ENCODE results near the gene RBP2. TPM values are rescaled to one million over a fixed set of nuclear protein-coding genes. Genes with fewer than 3 reads are reported as not detected.

Gene RBP2
- polyA plus RNA-seq, 2 of the 4 experiments (the other 2 are of a cell fraction), result not detected

DNA sequence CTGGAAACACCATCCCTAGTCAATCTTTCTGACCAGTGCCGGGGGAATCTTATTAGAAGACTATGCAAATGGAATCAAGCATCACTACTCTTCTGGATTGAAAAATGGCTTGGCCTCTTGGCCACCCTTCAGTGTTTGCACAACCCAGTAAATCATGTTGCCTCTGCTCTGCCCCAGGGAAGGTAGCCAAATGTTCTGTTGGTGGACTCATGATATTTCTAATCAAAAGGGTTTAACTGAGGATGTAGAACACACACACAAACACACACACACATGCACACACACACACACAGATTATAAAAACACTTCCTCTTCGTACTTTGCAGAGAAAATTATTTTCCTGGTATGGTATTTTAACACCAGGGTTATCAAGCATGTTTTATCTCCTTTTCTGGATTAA lies 7.9 kb downstream of the RBP2 start:
- ChIA-PET POLR2A (no interaction called here), CTCF (interaction anchor here (1.3 kb wide), 1 partner anchor 93 kb away, joined by 5 read pairs; no protein-coding TSS in a partner anchor)
- Histone ChIP-seq H3K27ac (no peak overlapping the region), H3K9me3 (no peaks in the 10 kb centered on the region), H3K4me1 (no peaks in the 10 kb centered on the region), H3K4me2 (no peak overlapping the region), H3K4me3 (no peak overlapping the region)
- no peak for FAIRE-seq
- DNase-seq (ENCODE audit: low read depth in 1 of 2, low spot score in 1 of 2), result no peak
- TF ChIP-seq FOSB (CRISPR knock-in tag; IDR thresholded peaks at IDR 0.05) (no peak), CHD4 (IDR thresholded peaks at IDR 0.05; ENCODE audit: borderline replicate concordance) (no peak), JUNB (IDR thresholded peaks at IDR 0.05) (no peak), SREBF2 (IDR thresholded peaks at IDR 0.05) (no peak), MAZ (IDR thresholded peaks at IDR 0.05; ENCODE audit: borderline replicate concordance, low read depth, low read length) (no peak), HDAC2 (IDR thresholded peaks at IDR 0.05) (no peak), ZC3H11A (IDR thresholded peaks at IDR 0.05) (no peak), ZNF302 (CRISPR knock-in tag; IDR thresholded peaks at IDR 0.05) (no peak), HES2 (IDR thresholded peaks at IDR 0.05) (no peak), MAX (IDR thresholded peaks at IDR 0.05) (no peak), MYC (IDR thresholded peaks at IDR 0.05; ENCODE audit: borderline replicate concordance, low read length) (no peak)
- no peak for ATAC-seq
- 15% methylated on average over 2 of the region's 2 CpGs for WGBS (ENCODE audit: missing lambda C conversion rate)

- POLR2A ChIA-PET, result no interaction called here
- no peak overlapping the region for H3K4me2 ChIP-seq
- ATAC-seq (no peak), DNase-seq (ENCODE audit: low read depth in 1 of 2, low spot score in 1 of 2) (no peak), FAIRE-seq (no peak)
- 51% methylated on average over 5 of the region's 5 CpGs for WGBS (ENCODE audit: missing lambda C conversion rate)
- CTCF ChIA-PET, result no interaction called here
- H3K9me3 ChIP-seq, result no peaks in the 10 kb centered on the region
- H3K4me3 ChIP-seq, result no peak overlapping the region
- TF ChIP-seq RFX5 (IDR thresholded peaks at IDR 0.05) (no peak), SMC3 (IDR thresholded peaks at IDR 0.05) (no peak), ZC3H11A (IDR thresholded peaks at IDR 0.05) (no peak), HOXB5 (CRISPR knock-in tag; IDR thresholded peaks at IDR 0.05) (no peak), E2F6 (IDR thresholded peaks at IDR 0.05; ENCODE audit: borderline replicate concordance, low read depth) (no peak), PBX3 (IDR thresholded peaks at IDR 0.05) (no peak), RAD21 (conservative IDR thresholded peaks at IDR 0.05 in 1 of 2, IDR thresholded peaks at IDR 0.05 in 1 of 2) (no peak), ESRRA (IDR thresholded peaks at IDR 0.05; ENCODE audit: borderline replicate concordance, low read length) (no peak), RNF2 (IDR thresholded peaks at IDR 0.05; ENCODE audit: borderline replicate concordance, low read depth) (no peak), MAZ (IDR thresholded peaks at IDR 0.05; ENCODE audit: borderline replicate concordance, low read depth, low read length) (no peak), RCOR1 (IDR thresholded peaks at IDR 0.05; ENCODE audit: low read depth, low read length) (no peak), PHF8 (IDR thresholded peaks at IDR 0.05; ENCODE audit: borderline replicate concordance, low read depth) (no peak), EHF (CRISPR knock-in tag; IDR thresholded peaks at IDR 0.05) (no peak), FOSB (CRISPR knock-in tag; IDR thresholded peaks at IDR 0.05) (no peak), TFCP2L1 (CRISPR knock-in tag; IDR thresholded peaks at IDR 0.05) (no peak)
- TF ChIP-seq, protein P1, sequence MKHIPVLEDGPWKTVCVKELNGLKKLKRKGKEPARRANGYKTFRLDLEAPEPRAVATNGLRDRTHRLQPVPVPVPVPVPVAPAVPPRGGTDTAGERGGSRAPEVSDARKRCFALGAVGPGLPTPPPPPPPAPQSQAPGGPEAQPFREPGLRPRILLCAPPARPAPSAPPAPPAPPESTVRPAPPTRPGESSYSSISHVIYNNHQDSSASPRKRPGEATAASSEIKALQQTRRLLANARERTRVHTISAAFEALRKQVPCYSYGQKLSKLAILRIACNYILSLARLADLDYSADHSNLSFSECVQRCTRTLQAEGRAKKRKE (CRISPR knock-in tag; IDR thresholded peaks at IDR 0.05; ENCODE audit: low read depth), result no peak
- TF ChIP-seq, protein P2, sequence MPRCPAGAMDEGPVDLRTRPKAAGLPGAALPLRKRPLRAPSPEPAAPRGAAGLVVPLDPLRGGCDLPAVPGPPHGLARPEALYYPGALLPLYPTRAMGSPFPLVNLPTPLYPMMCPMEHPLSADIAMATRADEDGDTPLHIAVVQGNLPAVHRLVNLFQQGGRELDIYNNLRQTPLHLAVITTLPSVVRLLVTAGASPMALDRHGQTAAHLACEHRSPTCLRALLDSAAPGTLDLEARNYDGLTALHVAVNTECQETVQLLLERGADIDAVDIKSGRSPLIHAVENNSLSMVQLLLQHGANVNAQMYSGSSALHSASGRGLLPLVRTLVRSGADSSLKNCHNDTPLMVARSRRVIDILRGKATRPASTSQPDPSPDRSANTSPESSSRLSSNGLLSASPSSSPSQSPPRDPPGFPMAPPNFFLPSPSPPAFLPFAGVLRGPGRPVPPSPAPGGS (IDR thresholded peaks at IDR 0.05), result no peak
- H3K27ac ChIP-seq, result no peak overlapping the region
- no peaks in the 10 kb centered on the region for H3K4me1 ChIP-seq
Measured at GRCh38 chr3:139466360-139466759, 10.0 kb downstream of the RBP2 start.
